H1 (cell line): Measurements from ENCODE around the gene CACNA2D1.

Source experiments
- CTCF ChIP-seq, 3 experiments: IDR thresholded peaks; 1 replicate in 2 of 3; 2 replicates in 1 of 3; pipeline versions ENCODE4 v1.5.1 to v1.6.1; 2011; ENCODE audit warnings: low read length in 3 of 3, mild to moderate bottlenecking in 3 of 3, inconsistent platforms in 2 of 3, low read depth in 1 of 3, moderate library complexity in 1 of 3; ENCODE audit not compliant: insufficient read depth in 1 of 3; ENCODE audit errors: control extremely low read depth in 1 of 3
- EGR1 ChIP-seq: IDR thresholded peaks from 2 replicates; pipeline ENCODE4 v1.6.1; 2011; ENCODE audit warnings: low read depth, low read length, borderline replicate concordance
- MAX ChIP-seq: IDR thresholded peaks from 2 replicates; pipeline ENCODE4 v1.6.1; 2012; ENCODE audit warnings: inconsistent platforms
- PHF8 ChIP-seq: fragments of 200-600 bp; sonication (generic); conservative IDR thresholded peaks from 2 replicates; pipeline ENCODE4 v1.7.1; 2012; ENCODE audit warnings: low read depth, mild to moderate bottlenecking, inconsistent platforms, low read length, moderate library complexity
- POLR2A ChIP-seq, 2 experiments: IDR thresholded peaks; 1 replicate in 1 of 2; 2 replicates in 1 of 2; pipeline ENCODE4 v1.6.1; 2011; ENCODE audit warnings: low read depth in 2 of 2, low read length in 2 of 2, mild to moderate bottlenecking in 2 of 2; ENCODE audit errors: control extremely low read depth in 1 of 2
- SIX5 ChIP-seq: IDR thresholded peaks from 2 replicates; pipeline ENCODE4 v1.6.1; 2011; ENCODE audit warnings: mild to moderate bottlenecking, low read depth, low read length
- USF2 ChIP-seq: IDR thresholded peaks from 2 replicates; pipeline ENCODE4 v1.6.1; 2011; ENCODE audit warnings: low read length, improper control_type of control experiment

DNA sequence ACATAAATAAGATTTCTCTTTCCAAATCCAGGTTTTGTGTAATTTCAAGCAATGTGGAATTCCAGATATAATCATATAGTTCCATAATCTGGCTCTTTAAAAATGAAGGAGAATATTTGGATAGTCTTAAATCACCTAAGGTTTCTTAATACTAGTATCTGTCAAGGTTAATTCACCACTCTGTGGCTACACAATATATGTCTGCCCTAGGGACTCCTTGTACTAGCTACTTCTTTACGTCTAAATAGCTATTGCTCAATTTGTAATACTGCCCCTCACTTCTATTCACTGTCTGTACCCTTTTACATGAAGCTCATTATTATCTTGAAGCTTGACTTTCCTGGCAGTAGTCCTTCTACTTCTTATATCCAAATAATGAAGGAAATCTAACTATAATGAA lies 47.2 kb downstream of the CACNA2D1 start:
- TF ChIP-seq SIX5, result no peak
- TF ChIP-seq CTCF (IDR thresholded peaks at IDR 0.05; ENCODE audit: control extremely low read depth in 1 of 3, insufficient read depth in 1 of 3, low read depth in 1 of 3, low read length in 3 of 3), result no peak
- no peak for TF ChIP-seq EGR1
- TF ChIP-seq MAX, result no peak
- TF ChIP-seq USF2, result no peak
- no peak for TF ChIP-seq POLR2A (IDR thresholded peaks at IDR 0.05; ENCODE audit: control extremely low read depth in 1 of 2, low read depth in 2 of 2, low read length in 2 of 2)
- TF ChIP-seq PHF8, result no peak
